Mammary epithelial cell (primary cell): ENCODE measurements around the gene OVCH2.

Experiments used
- CTCF ChIP-seq, 2 donors: IDR thresholded peaks in 1 of 2; conservative IDR thresholded peaks in 1 of 2; 2 replicates each; pipeline ENCODE4 v1.5.1; 2011 to 2012; ENCODE audit warnings: inconsistent platforms in 2 of 2, low read length in 2 of 2, mild to moderate bottlenecking in 2 of 2, control low read depth in 1 of 2, low read depth in 1 of 2; ENCODE audit not compliant: insufficient read depth in 1 of 2; ENCODE audit errors: extremely low read depth in 1 of 2
- EZH2 ChIP-seq: IDR thresholded peaks from 2 replicates; pipeline ENCODE4 v1.6.1; 2012; ENCODE audit warnings: low read length, inconsistent platforms, borderline replicate concordance

- TF ChIP-seq EZH2, result no peak
- TF ChIP-seq CTCF (conservative IDR thresholded peaks at IDR 0.05 in 1 of 2, IDR thresholded peaks at IDR 0.05 in 1 of 2; ENCODE audit: extremely low read depth in 1 of 2, insufficient read depth in 1 of 2, low read depth in 1 of 2, low read length in 2 of 2), result no peak
Observed at GRCh38 chr11:7654195-7654705, 52.0 kb downstream of the OVCH2 start.
